H1 (cell line): ENCODE measurements around the gene MCF2L. TPM values are rescaled to one million over a fixed set of nuclear protein-coding genes. Genes with fewer than 3 reads are reported as not detected.
A peak's percentile ranks its signal among the peaks of the same experiment; 100 is the strongest.

Source experiments
- CTCF ChIA-PET: fragments of 300-600 bp; sonication (Branson Sonifier 250); formaldehyde crosslinking; loops from one replicate; lab custom pipeline; 2021; ENCODE audit not compliant: partially characterized antibody; lab: Charles Lee
- POLR2A ChIA-PET: fragments of 300-600 bp; sonication (Branson Sonifier 250); formaldehyde crosslinking; loops from one replicate; lab custom pipeline; 2021; ENCODE audit warnings: inconsistent platforms; ENCODE audit not compliant: partially characterized antibody; lab: Charles Lee
- DNase-seq, 2 experiments: peaks; one replicate each; pipeline versions ENCODE4 v3.0.0 to v3.0.0-alpha.2; 2010 to 2022; ENCODE audit warnings: low spot score in 2 of 2, low read depth in 1 of 2, mixed read lengths in 1 of 2
- FAIRE-seq: peaks from 2 replicates; lab custom pipeline; 2011; peaks lifted over from hg19 to GRCh38; lab: Jason Lieb, UNC
- H2AFZ ChIP-seq: 2 replicates; pipeline ENCODE4 v1.8.1; 2012; ENCODE audit warnings: low read length, inconsistent platforms
- H2AK5ac ChIP-seq: 2 replicates; pipeline ENCODE4 v1.6.1; 2013; ENCODE audit warnings: low read depth, low read length
- H2BK120ac ChIP-seq: replicated peaks from 2 replicates; pipeline ENCODE3; 2013; ENCODE audit warnings: low read depth, low read length, inconsistent platforms
- H2BK12ac ChIP-seq: 2 replicates; pipeline ENCODE4 v1.6.1; 2013; ENCODE audit warnings: low read depth, low read length
- H2BK15ac ChIP-seq: 2 replicates; pipeline ENCODE4 v1.6.1; 2013; ENCODE audit warnings: low read length
- H2BK20ac ChIP-seq: 2 replicates; pipeline ENCODE4 v1.6.1; 2013; ENCODE audit warnings: low read length
- H2BK5ac ChIP-seq: 2 replicates; pipeline ENCODE4 v1.6.1; 2013; ENCODE audit warnings: low read depth, low read length
- H3K14ac ChIP-seq: 2 replicates; pipeline ENCODE4 v1.6.1; 2013; ENCODE audit warnings: inconsistent platforms; ENCODE audit not compliant: insufficient read length
- H3K18ac ChIP-seq: 2 replicates; pipeline ENCODE4 v1.6.1; 2013; ENCODE audit warnings: low read length; ENCODE audit errors: extremely low read depth
- H3K23ac ChIP-seq: 2 replicates; pipeline ENCODE4 v1.6.1; 2013; ENCODE audit warnings: inconsistent platforms; ENCODE audit not compliant: insufficient read length
- H3K23me2 ChIP-seq: 2 replicates; pipeline ENCODE4 v1.6.1; 2013; ENCODE audit warnings: low read depth, low read length
- H3K27ac ChIP-seq: 2 replicates; pipeline ENCODE4 v1.6.1; 2011; ENCODE audit warnings: low read depth, low read length, inconsistent platforms
- H3K27me3 ChIP-seq, 4 experiments: replicated peaks in 1 of 4; 1 replicate in 1 of 4; 2 replicates in 3 of 4; pipeline versions ENCODE4 v1.6.1 to v1.8.1; 2011 to 2013; ENCODE audit warnings: low read length in 3 of 4, mild to moderate bottlenecking in 3 of 4, inconsistent platforms in 2 of 4, mixed read lengths in 2 of 4, moderate library complexity in 1 of 4; ENCODE audit not compliant: control insufficient read depth in 3 of 4, insufficient read depth in 3 of 4; ENCODE audit errors: extremely low read depth in 1 of 4
- H3K36me3 ChIP-seq, 4 experiments: 2 replicates each; pipeline versions ENCODE4 v1.6.1 to v1.8.1; 2011 to 2013; ENCODE audit warnings: mild to moderate bottlenecking in 4 of 4, low read length in 3 of 4, moderate library complexity in 2 of 4, control low read depth in 1 of 4, inconsistent platforms in 1 of 4; ENCODE audit not compliant: insufficient read depth in 4 of 4, control insufficient read depth in 2 of 4
- H3K4ac ChIP-seq: replicated peaks from 2 replicates; pipeline ENCODE3; 2013; ENCODE audit warnings: low read length, low read depth, mixed read lengths, inconsistent platforms; ENCODE audit not compliant: insufficient read length
- H3K4me1 ChIP-seq, 4 experiments: replicated peaks in 1 of 4; 1 replicate in 1 of 4; 2 replicates in 3 of 4; pipeline versions ENCODE4 v1.6.1 to v1.8.1; 2011 to 2013; ENCODE audit warnings: low read length in 3 of 4, inconsistent platforms in 2 of 4, mixed read lengths in 1 of 4; ENCODE audit not compliant: insufficient read depth in 4 of 4, control insufficient read depth in 3 of 4
- H3K4me2 ChIP-seq, 2 experiments: 2 replicates each; pipeline versions ENCODE4 v1.6.1 to v1.8.1; 2011 to 2013; ENCODE audit warnings: low read depth in 2 of 2, low read length in 2 of 2, control low read depth in 1 of 2, inconsistent platforms in 1 of 2, mild to moderate bottlenecking in 1 of 2; ENCODE audit not compliant: insufficient read depth in 1 of 2
- H3K4me3 ChIP-seq, 4 experiments: fragments of 200-600, 300-600 bp in 1 of 4; sonication (generic), shearing (Covaris generic), sonication (Bioruptor Twin) in 1 of 4; 2 replicates each; pipeline versions ENCODE4 v1.5.1 to v1.8.1; 2011 to 2016; ENCODE audit warnings: low read length in 4 of 4, low read depth in 3 of 4, control low read depth in 2 of 4, inconsistent platforms in 2 of 4, mild to moderate bottlenecking in 2 of 4, mixed read lengths in 1 of 4, moderate library complexity in 1 of 4; ENCODE audit not compliant: insufficient read depth in 2 of 4; ENCODE audit errors: extremely low read depth in 1 of 4
- H3K56ac ChIP-seq: replicated peaks from 2 replicates; pipeline ENCODE3; 2013; ENCODE audit warnings: low read depth, mild to moderate bottlenecking, mixed read lengths, low read length, inconsistent platforms; ENCODE audit not compliant: insufficient read length
- H3K79me1 ChIP-seq: 2 replicates; pipeline ENCODE4 v1.6.1; 2013; ENCODE audit warnings: low read depth, low read length, control low read depth
- H3K79me2 ChIP-seq, 2 experiments: 2 replicates each; pipeline versions ENCODE4 v1.6.1 to v1.8.1; 2012 to 2013; ENCODE audit warnings: low read length in 2 of 2, mild to moderate bottlenecking in 2 of 2, inconsistent platforms in 1 of 2; ENCODE audit not compliant: insufficient read depth in 2 of 2, control insufficient read depth in 1 of 2
- H3K9ac ChIP-seq, 4 experiments: replicated peaks in 1 of 4; 1 replicate in 1 of 4; 2 replicates in 3 of 4; pipeline versions ENCODE4 v1.6.1 to v1.8.1; 2011 to 2013; ENCODE audit warnings: low read depth in 3 of 4, low read length in 3 of 4, control low read depth in 2 of 4, mild to moderate bottlenecking in 2 of 4, moderate library complexity in 2 of 4, inconsistent platforms in 1 of 4; ENCODE audit errors: extremely low read depth in 1 of 4
- H3K9me3 ChIP-seq, 2 experiments: 2 replicates each; pipeline versions ENCODE4 v1.6.1 to v1.8.1; 2012 to 2013; ENCODE audit warnings: mild to moderate bottlenecking in 2 of 2, moderate library complexity in 2 of 2, control low read depth in 1 of 2, inconsistent platforms in 1 of 2, low read depth in 1 of 2, low read length in 1 of 2, mixed read lengths in 1 of 2; ENCODE audit not compliant: insufficient read depth in 2 of 2
- H4K20me1 ChIP-seq, 2 experiments: replicated peaks in 1 of 2; 2 replicates each; pipeline versions ENCODE3 to v1.8.1; 2011 to 2013; ENCODE audit warnings: inconsistent platforms in 2 of 2, low read length in 2 of 2, mild to moderate bottlenecking in 1 of 2; ENCODE audit not compliant: insufficient read depth in 2 of 2, control insufficient read depth in 1 of 2
- H4K5ac ChIP-seq: 2 replicates; pipeline ENCODE4 v1.6.1; 2013; ENCODE audit warnings: low read length, low read depth, mixed read lengths, inconsistent platforms; ENCODE audit not compliant: insufficient read length
- H4K8ac ChIP-seq: 2 replicates; pipeline ENCODE4 v1.8.0; 2013; ENCODE audit warnings: mild to moderate bottlenecking, moderate library complexity, low read length, inconsistent platforms; ENCODE audit not compliant: insufficient read depth; ENCODE audit errors: extremely low read depth
- H4K91ac ChIP-seq: replicated peaks from 2 replicates; pipeline ENCODE3; 2013; ENCODE audit warnings: low read length, mixed read lengths, inconsistent platforms; ENCODE audit not compliant: insufficient read length
- MAX ChIP-seq: IDR thresholded peaks from 2 replicates; pipeline ENCODE4 v1.6.1; 2012; ENCODE audit warnings: inconsistent platforms
- WGBS, 2 experiments: shearing (Covaris generic) in 1 of 2; methylation state at CpG; one replicate each; pipeline versions ENCODE4 v1.1.6 to v1.1.7; 2013 to 2015; ENCODE audit warnings: low lambda C conversion rate in 2 of 2, mixed read lengths in 2 of 2, inconsistent platforms in 1 of 2, low coverage in 1 of 2, missing lambda C conversion rate in 1 of 2; ENCODE audit not compliant: insufficient replicate concordance in 2 of 2, insufficient coverage in 1 of 2, insufficient read length in 1 of 2; ENCODE audit errors: extremely low coverage in 1 of 2, missing lambda C conversion rate in 1 of 2; 5-methylcytosine and 5-hydroxymethylcytosine counted together
- polyA plus RNA-seq, 7 experiments: library from polyadenylated mRNA; depleted of rRNA in 3 of 7; stranded (reverse) in 5 of 7; unstranded in 2 of 7; fragments of >200 nt in 5 of 7; fragments of 200-250 nt in 2 of 7; gene quantifications; 1 replicate in 5 of 7; 2 replicates in 1 of 7; 4 replicates in 1 of 7; pipeline versions ENCODE4 v1.2.1 to v1.2.3, GENCODE V29; 2011 to 2013; ENCODE audit warnings: missing spikeins in 2 of 7, mixed read lengths in 2 of 7
- total RNA-seq: library from RNA; stranded (reverse); fragmentation: NEBNext Ultra II Directional; extraction: Animal tissue kit (Norgen Biotek cat#: 25700); gene quantifications from 2 replicates; pipeline ENCODE4 v1.2.1, GENCODE V29; 2021
- TF ChIP-seq, protein P1 (sequence below), 3 experiments: IDR thresholded peaks; 1 replicate in 2 of 3; 2 replicates in 1 of 3; pipeline versions ENCODE4 v1.5.1 to v1.6.1; 2011; ENCODE audit warnings: low read length in 3 of 3, mild to moderate bottlenecking in 3 of 3, inconsistent platforms in 2 of 3, low read depth in 1 of 3, moderate library complexity in 1 of 3; ENCODE audit not compliant: insufficient read depth in 1 of 3; ENCODE audit errors: control extremely low read depth in 1 of 3
- TF ChIP-seq, protein P2 (sequence below): IDR thresholded peaks from 2 replicates; pipeline ENCODE4 v1.6.1; 2012; ENCODE audit warnings: inconsistent platforms

MCF2L gene
- total and polyA plus RNA-seq, 2 of the 8 experiments (the other 6 are each of a cell fraction or from before 2014, with no cell fraction given) = 10.1 to 24.4 TPM

- Histone ChIP-seq H3K9ac (no peak overlapping the region), H3K4me1 (peaks cover 0 to 6% (median 0%) of the 10 kb centered on the region in 4 experiments; a peak in 2 of 7 replicates), H3K79me2 (no peaks in the 10 kb centered on the region), H3K14ac (no peak overlapping the region), H4K8ac (no peak overlapping the region), H2BK20ac (no peak overlapping the region), H2BK120ac (no peak overlapping the region), H3K23me2 (no peaks in the 10 kb centered on the region), H3K79me1 (no peaks in the 10 kb centered on the region), H3K4me3 (no peak overlapping the region), H2BK15ac (no peak overlapping the region), H2AK5ac (no peak overlapping the region), H3K9me3 (no peaks in the 10 kb centered on the region), H3K56ac (no peak overlapping the region), H2BK5ac (no peak overlapping the region), H3K36me3 (no peaks in the 10 kb centered on the region), H3K27me3 (no peaks in the 10 kb centered on the region), H3K4me2 (peak overlapping the region; percentile 25 to 33; a peak in 2 of 4 replicates), H4K91ac (no peak overlapping the region), H3K4ac (no peak overlapping the region), H3K27ac (no peak overlapping the region), H4K5ac (no peak overlapping the region), H2AFZ (peak overlapping the region; percentile 67; the same call in 1 of the 2 replicates), H2BK12ac (no peak overlapping the region), H4K20me1 (no peaks in the 10 kb centered on the region), H3K18ac (peak overlapping the region; percentile 15; the same call in 1 of the 2 replicates), H3K23ac (no peak overlapping the region)
- TF ChIP-seq, protein P1, sequence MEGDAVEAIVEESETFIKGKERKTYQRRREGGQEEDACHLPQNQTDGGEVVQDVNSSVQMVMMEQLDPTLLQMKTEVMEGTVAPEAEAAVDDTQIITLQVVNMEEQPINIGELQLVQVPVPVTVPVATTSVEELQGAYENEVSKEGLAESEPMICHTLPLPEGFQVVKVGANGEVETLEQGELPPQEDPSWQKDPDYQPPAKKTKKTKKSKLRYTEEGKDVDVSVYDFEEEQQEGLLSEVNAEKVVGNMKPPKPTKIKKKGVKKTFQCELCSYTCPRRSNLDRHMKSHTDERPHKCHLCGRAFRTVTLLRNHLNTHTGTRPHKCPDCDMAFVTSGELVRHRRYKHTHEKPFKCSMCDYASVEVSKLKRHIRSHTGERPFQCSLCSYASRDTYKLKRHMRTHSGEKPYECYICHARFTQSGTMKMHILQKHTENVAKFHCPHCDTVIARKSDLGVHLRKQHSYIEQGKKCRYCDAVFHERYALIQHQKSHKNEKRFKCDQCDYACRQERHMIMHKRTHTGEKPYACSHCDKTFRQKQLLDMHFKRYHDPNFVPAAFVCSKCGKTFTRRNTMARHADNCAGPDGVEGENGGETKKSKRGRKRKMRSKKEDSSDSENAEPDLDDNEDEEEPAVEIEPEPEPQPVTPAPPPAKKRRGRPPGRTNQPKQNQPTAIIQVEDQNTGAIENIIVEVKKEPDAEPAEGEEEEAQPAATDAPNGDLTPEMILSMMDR (IDR thresholded peaks at IDR 0.05; ENCODE audit: control extremely low read depth in 1 of 3, insufficient read depth in 1 of 3, low read depth in 1 of 3, low read length in 3 of 3) = no peak
- peak; percentile 15; the same call in 1 of the 2 replicates for TF ChIP-seq MAX
- TF ChIP-seq, protein P2, sequence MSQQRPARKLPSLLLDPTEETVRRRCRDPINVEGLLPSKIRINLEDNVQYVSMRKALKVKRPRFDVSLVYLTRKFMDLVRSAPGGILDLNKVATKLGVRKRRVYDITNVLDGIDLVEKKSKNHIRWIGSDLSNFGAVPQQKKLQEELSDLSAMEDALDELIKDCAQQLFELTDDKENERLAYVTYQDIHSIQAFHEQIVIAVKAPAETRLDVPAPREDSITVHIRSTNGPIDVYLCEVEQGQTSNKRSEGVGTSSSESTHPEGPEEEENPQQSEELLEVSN = 0 out of 2 replicates have a peak, but pooled peaks have one; percentile 15
- ChIA-PET POLR2A (interaction anchor here (1.4 to 2.0 kb wide), 2 partner anchors 13 to 15 kb away, joined by 4 read pairs; no protein-coding TSS in a partner anchor), CTCF (interaction anchor here (1.8 kb wide), 1 partner anchor 14 kb away, joined by 6 read pairs; no protein-coding TSS in a partner anchor)
- no peak for FAIRE-seq
- no peak for DNase-seq
- 77% methylated on average over 25 of the region's 27 CpGs; no CpG with 5 or more reads in 1 of the 2 experiments for WGBS, 2 experiments
These were observed 160.5 kb downstream of the MCF2L start for GRCh38 chr13:113129480-113129879.
